Measurements from ENCODE around the gene EMX1. TPM values are rescaled to one million over a fixed set of nuclear protein-coding genes. Genes with fewer than 3 reads are reported as not detected.

EMX1 gene
- total and polyA plus RNA-seq, 8 donors: 0.08 to 0.38 (median 0.18) TPM; not detected in 3

DNA sequence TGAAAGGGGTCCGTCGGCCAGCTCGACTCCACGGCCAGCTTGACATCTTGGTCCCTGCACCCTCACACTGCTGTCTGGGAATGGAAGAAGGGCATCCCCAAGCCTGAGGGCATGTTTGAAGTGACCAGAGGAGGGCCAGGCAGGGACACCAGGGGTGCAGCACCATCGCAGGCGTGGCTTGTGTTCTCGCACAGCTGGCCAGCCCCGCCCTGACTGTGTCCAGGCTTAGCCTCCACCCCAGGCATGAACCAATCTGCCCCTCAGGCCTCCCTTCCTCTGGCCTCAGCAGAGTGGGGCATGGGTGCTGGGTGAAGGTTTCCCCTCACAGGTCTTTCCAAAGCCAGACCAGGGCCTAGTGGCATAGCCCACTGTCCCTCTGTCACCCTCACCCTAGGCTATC is 25.0 kb downstream of the EMX1 start:
- ATAC-seq (no peak), DNase-seq (peak in 1 of 4 donors; percentile 66)
- TF ChIP-seq, protein P1, sequence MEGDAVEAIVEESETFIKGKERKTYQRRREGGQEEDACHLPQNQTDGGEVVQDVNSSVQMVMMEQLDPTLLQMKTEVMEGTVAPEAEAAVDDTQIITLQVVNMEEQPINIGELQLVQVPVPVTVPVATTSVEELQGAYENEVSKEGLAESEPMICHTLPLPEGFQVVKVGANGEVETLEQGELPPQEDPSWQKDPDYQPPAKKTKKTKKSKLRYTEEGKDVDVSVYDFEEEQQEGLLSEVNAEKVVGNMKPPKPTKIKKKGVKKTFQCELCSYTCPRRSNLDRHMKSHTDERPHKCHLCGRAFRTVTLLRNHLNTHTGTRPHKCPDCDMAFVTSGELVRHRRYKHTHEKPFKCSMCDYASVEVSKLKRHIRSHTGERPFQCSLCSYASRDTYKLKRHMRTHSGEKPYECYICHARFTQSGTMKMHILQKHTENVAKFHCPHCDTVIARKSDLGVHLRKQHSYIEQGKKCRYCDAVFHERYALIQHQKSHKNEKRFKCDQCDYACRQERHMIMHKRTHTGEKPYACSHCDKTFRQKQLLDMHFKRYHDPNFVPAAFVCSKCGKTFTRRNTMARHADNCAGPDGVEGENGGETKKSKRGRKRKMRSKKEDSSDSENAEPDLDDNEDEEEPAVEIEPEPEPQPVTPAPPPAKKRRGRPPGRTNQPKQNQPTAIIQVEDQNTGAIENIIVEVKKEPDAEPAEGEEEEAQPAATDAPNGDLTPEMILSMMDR (IDR thresholded peaks at IDR 0.05): no peak
- no peak overlapping the region for H3K4me3 ChIP-seq
- peaks cover 0 to 28% of the 10 kb centered on the region in 2 donors for H3K36me3 ChIP-seq
- no peaks in the 10 kb centered on the region for H3K9me3 ChIP-seq
- H3K27ac ChIP-seq: no peak overlapping the region
- H3K4me1 ChIP-seq: no peaks in the 10 kb centered on the region
- intact Hi-C loops (cut with DNase I): no loop called here
- peaks cover 0 to 2% of the 10 kb centered on the region in 2 donors for H3K27me3 ChIP-seq

DNA sequence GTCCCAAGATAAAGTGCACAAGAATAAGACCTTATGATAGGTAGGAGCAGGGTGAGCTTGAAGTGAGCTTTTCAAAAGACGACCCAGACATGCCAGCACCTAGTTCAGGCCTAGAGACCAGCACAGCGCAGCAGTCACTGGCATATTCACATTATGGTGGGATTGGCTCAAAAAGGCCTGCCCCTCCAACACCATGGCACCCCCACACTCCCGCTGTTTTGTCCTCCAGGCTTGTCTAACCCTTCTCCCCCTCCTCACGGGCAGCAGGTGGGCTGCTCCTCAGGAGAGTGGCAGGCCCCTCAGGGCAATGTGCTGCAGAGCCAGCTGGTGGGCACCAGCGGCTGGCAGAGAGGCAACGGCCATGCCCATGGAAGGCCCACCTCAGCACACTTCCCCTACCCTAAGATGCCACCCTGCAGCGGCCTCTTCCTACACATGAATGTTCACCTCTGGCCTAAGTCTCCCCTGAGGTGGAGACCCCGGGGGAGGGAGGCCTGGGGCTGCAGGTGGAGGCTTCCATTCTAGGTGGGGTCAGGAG is 25.6 kb downstream of the EMX1 start:
- Histone ChIP-seq H3K27ac (no peak overlapping the region), H3K4me3 (no peak overlapping the region), H3K4me1 (no peaks in the 10 kb centered on the region), H3K36me3 (peaks cover 0 to 28% of the 10 kb centered on the region in 2 donors), H3K9me3 (no peaks in the 10 kb centered on the region), H3K27me3 (no peaks in the 10 kb centered on the region)
- TF ChIP-seq, protein P1 (IDR thresholded peaks at IDR 0.05): no peak
- intact Hi-C loops (cut with DNase I): no loop called here
- DNase-seq (peak in 1 of 4 donors; percentile 46), ATAC-seq (no peak)

DNA sequence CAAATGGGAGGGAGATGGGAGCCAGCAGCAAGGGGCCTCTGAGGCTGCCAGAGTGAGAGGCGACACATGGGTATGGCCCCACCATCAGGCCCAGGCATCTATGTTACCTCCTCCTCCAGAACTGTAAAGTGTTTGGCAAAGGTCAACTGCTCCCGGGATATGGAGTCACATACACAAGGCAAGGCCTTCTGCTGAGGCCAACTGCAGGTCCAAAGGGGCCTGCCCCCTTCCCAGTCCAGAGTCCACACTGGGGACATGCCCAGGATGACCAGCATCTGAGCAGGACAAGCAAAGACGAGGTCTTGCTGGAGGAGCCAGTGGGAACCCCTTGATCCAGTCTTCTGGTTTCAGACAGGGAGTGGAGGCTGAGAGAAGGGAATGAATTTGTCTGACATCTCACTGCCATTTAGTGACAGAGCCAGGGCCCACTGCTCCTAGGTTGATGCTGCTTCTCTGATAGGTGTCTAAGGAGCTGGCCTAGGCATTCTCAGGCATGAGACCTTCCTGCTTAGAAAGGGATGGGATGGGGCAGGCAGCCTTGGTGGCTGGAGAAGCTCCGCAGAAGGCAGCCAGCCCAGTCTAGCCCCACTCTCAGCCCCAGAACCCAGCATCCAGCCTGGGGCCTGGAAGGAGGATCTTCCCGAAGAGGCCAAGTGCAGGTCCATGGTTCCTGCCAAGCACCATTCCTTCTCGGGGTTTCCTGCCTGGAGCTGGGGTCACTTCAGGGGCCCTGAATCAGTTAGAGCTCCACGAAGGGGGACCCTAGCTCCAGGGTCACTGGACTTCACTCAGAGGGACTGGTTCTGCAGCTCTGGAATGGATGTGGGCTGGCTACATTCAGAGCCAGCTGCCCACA is 26.4 kb downstream of the EMX1 start:
- ATAC-seq: no peak
- Histone ChIP-seq H3K4me1 (no peaks in the 10 kb centered on the region), H3K36me3 (peaks cover 0 to 28% of the 10 kb centered on the region in 2 donors), H3K4me3 (no peak overlapping the region), H3K27ac (no peak overlapping the region), H3K27me3 (no peaks in the 10 kb centered on the region), H3K9me3 (no peaks in the 10 kb centered on the region)
- DNase-seq: peak in 1 of 4 donors; percentile 48
- TF ChIP-seq, protein P1 (IDR thresholded peaks at IDR 0.05): no peak
- intact Hi-C loops (cut with DNase I): no loop called here

DNA sequence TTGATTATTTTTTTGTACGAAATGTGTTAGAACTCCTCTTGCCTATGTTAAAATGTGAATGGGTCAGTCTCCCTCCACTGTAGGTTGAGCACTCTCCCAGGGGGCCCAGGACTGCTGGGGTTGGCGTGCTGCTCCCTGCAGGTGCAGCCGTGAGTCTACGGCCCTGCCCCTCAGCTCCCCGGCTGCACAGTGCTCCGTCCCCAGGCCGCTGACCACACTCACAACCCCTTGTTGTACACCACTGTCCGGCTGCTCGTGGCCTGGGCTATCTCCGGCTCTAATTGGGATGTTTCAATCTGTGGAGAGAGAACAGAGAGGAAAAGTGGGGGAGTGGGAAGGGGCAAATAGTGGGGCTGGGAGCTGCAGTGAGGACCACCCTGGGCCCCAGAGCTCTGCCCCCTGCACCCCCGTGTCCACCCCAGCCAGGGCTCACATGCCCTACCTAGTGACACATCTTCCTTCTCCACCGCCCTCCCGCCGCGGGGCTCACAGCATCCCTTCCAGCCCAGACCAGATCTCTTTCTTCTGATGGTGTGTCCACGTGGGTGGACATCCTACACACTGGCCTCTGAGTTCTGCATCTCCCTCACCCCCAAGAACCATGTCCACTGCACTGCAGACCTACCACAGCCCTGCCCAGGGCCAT is 27.6 kb downstream of the EMX1 start:
- ATAC-seq: no peak
- H3K4me3 ChIP-seq: no peak overlapping the region
- peaks cover 0 to 28% of the 10 kb centered on the region in 2 donors for H3K36me3 ChIP-seq
- H3K27me3 ChIP-seq: no peaks in the 10 kb centered on the region
- peak in 1 of 4 donors; percentile 56 for DNase-seq
- no peak overlapping the region for H3K27ac ChIP-seq
- intact Hi-C loops (cut with DNase I): no loop called here
- TF ChIP-seq, protein P1 (IDR thresholded peaks at IDR 0.05): no peak
- no peaks in the 10 kb centered on the region for H3K9me3 ChIP-seq
- no peaks in the 10 kb centered on the region for H3K4me1 ChIP-seq

Data from left lung (tissue), 10 donors.